ENCODE results near the gene ZC3H13. TPM values are rescaled to one million over a fixed set of nuclear protein-coding genes. Genes with fewer than 3 reads are reported as not detected.

The ZC3H13 gene
- total RNA-seq, 1 donor from 2014 or later, result 44.9 TPM

DNA sequence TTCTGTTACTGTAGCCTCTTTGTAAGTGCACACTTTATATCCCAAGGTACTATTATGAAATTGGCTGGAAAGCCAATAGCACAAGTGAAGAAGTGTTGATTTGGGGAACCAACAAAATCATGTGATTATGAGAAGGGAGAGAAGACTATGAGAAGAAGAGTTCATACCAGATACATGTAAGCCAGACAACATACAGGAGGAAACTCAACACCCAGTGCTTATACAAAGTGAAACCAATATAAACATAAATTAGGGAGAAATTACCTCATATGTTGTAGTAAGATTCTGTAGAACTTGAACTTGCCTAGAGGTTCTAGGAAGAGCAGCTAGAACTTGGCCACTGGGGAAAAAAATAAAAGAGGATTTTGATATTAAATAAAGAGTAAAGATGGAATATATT, 34.9 kb upstream of the ZC3H13 start:
- H3K9me3 Mint-ChIP-seq (ENCODE audit: unreplicated experiment), result no peaks in the 10 kb centered on the region
- H3K27me3 Mint-ChIP-seq (ENCODE audit: unreplicated experiment), result no peaks in the 10 kb centered on the region
- H3K36me3 Mint-ChIP-seq (ENCODE audit: low read depth, unreplicated experiment), result no peaks in the 10 kb centered on the region
- H3K27ac Mint-ChIP-seq (ENCODE audit: unreplicated experiment), result no peak overlapping the region
- TF ChIP-seq, protein P1, sequence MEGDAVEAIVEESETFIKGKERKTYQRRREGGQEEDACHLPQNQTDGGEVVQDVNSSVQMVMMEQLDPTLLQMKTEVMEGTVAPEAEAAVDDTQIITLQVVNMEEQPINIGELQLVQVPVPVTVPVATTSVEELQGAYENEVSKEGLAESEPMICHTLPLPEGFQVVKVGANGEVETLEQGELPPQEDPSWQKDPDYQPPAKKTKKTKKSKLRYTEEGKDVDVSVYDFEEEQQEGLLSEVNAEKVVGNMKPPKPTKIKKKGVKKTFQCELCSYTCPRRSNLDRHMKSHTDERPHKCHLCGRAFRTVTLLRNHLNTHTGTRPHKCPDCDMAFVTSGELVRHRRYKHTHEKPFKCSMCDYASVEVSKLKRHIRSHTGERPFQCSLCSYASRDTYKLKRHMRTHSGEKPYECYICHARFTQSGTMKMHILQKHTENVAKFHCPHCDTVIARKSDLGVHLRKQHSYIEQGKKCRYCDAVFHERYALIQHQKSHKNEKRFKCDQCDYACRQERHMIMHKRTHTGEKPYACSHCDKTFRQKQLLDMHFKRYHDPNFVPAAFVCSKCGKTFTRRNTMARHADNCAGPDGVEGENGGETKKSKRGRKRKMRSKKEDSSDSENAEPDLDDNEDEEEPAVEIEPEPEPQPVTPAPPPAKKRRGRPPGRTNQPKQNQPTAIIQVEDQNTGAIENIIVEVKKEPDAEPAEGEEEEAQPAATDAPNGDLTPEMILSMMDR (IDR thresholded peaks at IDR 0.05; ENCODE audit: unreplicated experiment), result no peak
- DNase-seq (ENCODE audit: low spot score), result no peak
- H3K4me3 Mint-ChIP-seq (ENCODE audit: unreplicated experiment), result no peak overlapping the region
- H3K4me1 Mint-ChIP-seq (ENCODE audit: unreplicated experiment), result peaks cover 5% of the 10 kb centered on the region

DNA sequence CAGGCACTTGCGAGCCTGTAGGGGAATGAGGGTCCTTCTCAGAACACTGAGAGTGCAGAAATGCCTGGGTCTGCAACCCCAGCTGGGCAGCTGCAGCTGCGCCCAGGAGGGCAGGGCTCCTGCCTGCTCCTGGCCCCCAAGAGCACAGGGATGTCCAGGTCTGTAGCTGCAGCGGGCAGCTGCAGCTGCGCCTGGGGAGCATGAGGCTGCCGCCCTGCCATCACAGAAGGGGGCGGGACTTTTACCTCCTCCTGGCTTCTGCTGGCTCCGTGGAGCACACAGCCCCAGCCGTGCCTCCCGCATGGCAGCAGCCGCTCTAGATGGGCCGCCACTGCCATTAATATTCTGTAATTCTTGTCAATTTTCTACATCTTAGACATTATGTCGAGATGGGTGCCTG, 34.4 kb upstream of the ZC3H13 start:
- Mint-ChIP-seq H3K27me3 (ENCODE audit: unreplicated experiment) (no peaks in the 10 kb centered on the region), H3K9me3 (ENCODE audit: unreplicated experiment) (no peaks in the 10 kb centered on the region), H3K36me3 (ENCODE audit: low read depth, unreplicated experiment) (no peaks in the 10 kb centered on the region), H3K4me3 (ENCODE audit: unreplicated experiment) (no peak overlapping the region), H3K27ac (ENCODE audit: unreplicated experiment) (no peak overlapping the region), H3K4me1 (ENCODE audit: unreplicated experiment) (peaks cover 8% of the 10 kb centered on the region)
- TF ChIP-seq, protein P1 (IDR thresholded peaks at IDR 0.05; ENCODE audit: unreplicated experiment), result no peak
- no peak for DNase-seq (ENCODE audit: low spot score)

DNA sequence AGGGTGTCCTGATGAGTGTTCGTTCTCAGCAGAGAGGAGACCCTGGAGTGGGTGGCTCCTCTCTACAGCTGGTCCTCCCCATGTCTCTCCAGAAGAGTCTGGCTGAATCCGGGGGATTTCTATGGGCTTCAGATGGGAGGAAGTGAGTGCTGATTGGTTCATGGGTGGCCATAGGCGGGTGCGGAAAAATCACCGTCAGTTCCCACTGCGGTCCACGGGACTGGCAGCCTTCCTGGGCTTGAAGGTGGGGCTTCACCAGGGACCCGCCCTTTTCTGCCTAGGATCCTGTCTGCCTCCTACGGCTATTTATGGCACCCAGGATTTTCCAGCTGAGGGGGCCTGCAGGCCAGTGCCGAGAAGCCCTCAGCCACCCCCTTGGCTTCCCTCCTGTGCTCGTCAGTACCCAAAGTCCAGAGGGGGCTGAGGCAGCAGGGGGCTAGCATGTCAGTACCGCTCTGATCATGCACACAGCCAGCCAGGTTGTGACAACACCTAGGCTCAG, 33.9 kb upstream of the ZC3H13 start:
- H3K27me3 Mint-ChIP-seq (ENCODE audit: unreplicated experiment), result no peaks in the 10 kb centered on the region
- no peak overlapping the region for H3K27ac Mint-ChIP-seq (ENCODE audit: unreplicated experiment)
- DNase-seq (ENCODE audit: low spot score), result no peak
- peaks cover 8% of the 10 kb centered on the region for H3K4me1 Mint-ChIP-seq (ENCODE audit: unreplicated experiment)
- H3K4me3 Mint-ChIP-seq (ENCODE audit: unreplicated experiment), result no peak overlapping the region
- TF ChIP-seq, protein P1 (IDR thresholded peaks at IDR 0.05; ENCODE audit: unreplicated experiment), result no peak
- no peaks in the 10 kb centered on the region for H3K36me3 Mint-ChIP-seq (ENCODE audit: low read depth, unreplicated experiment)
- H3K9me3 Mint-ChIP-seq (ENCODE audit: unreplicated experiment), result no peaks in the 10 kb centered on the region

DNA sequence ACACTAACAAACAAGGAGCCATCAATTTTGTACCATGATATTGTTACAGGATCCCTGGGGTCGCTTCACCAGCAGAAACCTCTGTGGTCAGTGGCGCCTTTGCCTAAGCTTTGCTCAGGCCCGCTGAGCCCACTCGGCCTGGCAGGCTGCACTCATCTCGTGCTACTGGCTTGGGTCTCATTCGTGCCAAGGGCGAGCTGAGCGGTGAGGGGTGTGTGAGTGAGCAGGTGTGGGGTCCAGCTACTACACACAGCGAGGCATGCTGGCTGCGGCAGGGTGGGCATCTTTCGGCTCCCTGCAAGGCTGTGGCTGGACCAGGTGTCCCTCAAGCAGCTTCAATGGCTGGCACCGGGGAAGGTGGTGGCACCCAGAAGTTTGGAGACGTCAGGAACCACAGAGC, 33.2 kb upstream of the ZC3H13 start:
- Mint-ChIP-seq H3K36me3 (ENCODE audit: low read depth, unreplicated experiment) (no peaks in the 10 kb centered on the region), H3K9me3 (ENCODE audit: unreplicated experiment) (no peaks in the 10 kb centered on the region), H3K27ac (ENCODE audit: unreplicated experiment) (no peak overlapping the region), H3K4me1 (ENCODE audit: unreplicated experiment) (peaks cover 8% of the 10 kb centered on the region), H3K27me3 (ENCODE audit: unreplicated experiment) (no peaks in the 10 kb centered on the region), H3K4me3 (ENCODE audit: unreplicated experiment) (no peak overlapping the region)
- TF ChIP-seq, protein P1 (IDR thresholded peaks at IDR 0.05; ENCODE audit: unreplicated experiment), result no peak
- no peak for DNase-seq (ENCODE audit: low spot score)

DNA sequence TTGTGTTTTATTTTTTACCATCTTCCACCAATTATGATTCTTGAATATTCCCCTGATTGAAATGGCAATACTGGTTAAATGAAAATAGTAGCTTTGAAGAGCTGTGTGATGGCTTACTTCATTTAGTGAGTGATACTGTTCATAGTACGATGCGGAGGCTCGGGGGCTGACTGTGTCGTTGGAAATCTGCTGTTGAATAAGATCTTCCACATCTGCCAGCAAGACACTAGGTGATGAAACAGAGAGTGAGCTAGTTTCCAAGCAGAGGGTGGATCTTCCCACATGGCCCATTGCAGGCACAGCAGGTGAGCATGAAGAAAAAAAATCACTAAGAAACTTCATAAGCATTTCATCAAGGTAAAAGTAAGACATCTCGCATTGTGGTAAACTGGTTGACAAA, 29.8 kb upstream of the ZC3H13 start:
- TF ChIP-seq, protein P1 (IDR thresholded peaks at IDR 0.05; ENCODE audit: unreplicated experiment), result no peak
- H3K4me3 Mint-ChIP-seq (ENCODE audit: unreplicated experiment), result no peak overlapping the region
- peaks cover 8% of the 10 kb centered on the region for H3K4me1 Mint-ChIP-seq (ENCODE audit: unreplicated experiment)
- H3K9me3 Mint-ChIP-seq (ENCODE audit: unreplicated experiment), result no peaks in the 10 kb centered on the region
- no peak overlapping the region for H3K27ac Mint-ChIP-seq (ENCODE audit: unreplicated experiment)
- no peaks in the 10 kb centered on the region for H3K27me3 Mint-ChIP-seq (ENCODE audit: unreplicated experiment)
- DNase-seq (ENCODE audit: low spot score), result no peak
- no peaks in the 10 kb centered on the region for H3K36me3 Mint-ChIP-seq (ENCODE audit: low read depth, unreplicated experiment)
